CD1c-positive myeloid dendritic cell (primary cell): ENCODE data around the gene LEFTY1.

ENCODE experiments used
- DNase-seq: peaks from one replicate; pipeline ENCODE4 v3.0.0-alpha.2; 2016; ENCODE audit errors: extremely low spot score

The LEFTY1 gene

DNA sequence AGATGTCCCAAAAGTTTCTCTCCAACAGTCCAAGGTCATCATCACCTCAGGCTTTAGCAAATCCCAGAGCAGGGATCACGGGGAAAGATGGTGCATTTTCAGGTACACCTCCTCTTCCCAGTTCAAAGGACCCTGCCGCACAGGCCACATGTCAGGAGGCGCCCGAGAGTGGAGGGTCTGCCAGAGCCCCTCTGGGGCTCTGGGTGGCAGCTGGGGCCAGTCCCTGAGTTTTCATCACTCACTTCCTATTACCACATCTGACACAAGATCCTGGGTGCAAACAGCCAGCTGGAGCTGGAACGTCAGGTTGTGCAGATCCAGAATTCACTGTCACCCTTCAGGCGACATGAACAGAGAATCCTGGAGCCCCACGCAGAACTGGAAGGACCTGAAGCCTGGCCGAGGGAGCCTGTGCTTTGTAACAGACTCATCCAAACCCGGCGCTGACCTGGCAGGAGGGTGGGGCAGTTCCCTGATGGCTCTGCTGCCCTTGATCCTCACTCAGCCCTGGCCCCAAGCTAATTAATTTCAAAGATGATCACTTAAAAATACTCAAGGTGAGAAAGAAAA is 15.6 kb downstream of the LEFTY1 start:
- no peak for DNase-seq

DNA sequence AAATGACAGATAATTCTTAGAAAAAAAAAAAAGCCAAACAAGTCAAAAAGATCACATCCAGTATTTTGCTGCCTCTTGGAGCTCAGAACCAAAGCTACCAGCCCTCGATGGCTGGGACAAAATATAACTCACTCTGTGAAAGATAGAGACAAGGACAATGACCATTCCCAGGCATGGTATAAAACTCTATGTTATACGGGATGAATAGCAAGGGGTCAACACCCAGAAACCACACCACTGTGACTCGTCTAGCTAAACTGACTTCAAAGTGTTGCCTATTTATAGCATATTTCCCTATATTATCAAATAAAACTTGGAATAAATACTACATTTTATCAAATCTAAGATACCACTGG is 16.9 kb downstream of the LEFTY1 start:
- DNase-seq = no peak

DNA sequence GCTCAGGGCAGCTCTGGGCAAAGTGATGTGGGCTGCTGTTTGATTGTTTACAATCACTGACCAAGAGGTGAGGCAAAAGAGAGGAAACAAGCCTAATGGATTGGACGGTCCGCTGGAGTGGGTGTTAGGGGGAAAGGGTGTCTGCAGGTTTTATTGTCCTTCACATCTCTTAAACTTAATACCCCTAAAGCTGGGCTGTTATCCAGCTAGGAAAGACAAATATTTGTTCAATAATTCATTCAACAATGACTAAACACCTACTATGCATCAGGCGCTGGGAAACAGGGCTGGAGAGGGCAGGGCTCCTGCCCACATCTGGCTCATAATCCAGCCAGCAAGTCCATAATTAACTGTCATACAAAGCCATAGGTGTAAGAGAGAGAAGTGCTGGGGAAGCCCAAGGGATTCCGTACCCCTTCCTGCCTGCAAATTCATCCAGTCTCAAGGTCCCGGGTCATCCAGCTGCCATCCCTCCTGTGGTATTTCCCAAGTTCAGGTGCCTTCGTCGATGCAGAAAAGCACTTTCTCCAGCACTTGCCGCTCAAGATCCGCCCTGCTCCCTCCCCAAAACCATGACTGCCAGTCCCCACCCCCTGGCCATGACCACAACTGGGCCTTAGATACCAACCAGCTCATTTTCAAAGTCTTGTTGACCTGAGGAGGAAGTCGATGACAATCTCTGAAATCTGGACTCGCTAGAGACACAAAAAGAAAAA is 17.4 kb downstream of the LEFTY1 start:
- no peak for DNase-seq

DNA sequence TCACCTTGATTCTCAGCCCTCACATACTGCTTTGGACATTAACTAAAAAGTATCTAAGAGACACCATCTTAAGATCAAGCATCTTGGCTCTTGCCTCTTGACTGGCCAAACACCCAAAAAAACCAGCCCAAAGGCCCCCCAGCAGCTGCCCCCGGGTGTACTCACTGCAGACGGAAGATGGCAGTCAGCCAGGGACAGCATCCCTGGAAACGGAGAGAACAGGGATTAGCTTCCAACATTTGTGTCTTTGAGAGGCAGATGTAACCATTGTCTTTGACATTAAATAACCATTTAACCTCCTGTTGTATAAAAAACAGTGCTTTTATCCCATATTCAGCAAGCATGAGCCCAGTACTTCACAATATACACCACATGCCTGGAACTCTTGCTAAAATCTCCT is 18.0 kb downstream of the LEFTY1 start:
- DNase-seq = no peak

DNA sequence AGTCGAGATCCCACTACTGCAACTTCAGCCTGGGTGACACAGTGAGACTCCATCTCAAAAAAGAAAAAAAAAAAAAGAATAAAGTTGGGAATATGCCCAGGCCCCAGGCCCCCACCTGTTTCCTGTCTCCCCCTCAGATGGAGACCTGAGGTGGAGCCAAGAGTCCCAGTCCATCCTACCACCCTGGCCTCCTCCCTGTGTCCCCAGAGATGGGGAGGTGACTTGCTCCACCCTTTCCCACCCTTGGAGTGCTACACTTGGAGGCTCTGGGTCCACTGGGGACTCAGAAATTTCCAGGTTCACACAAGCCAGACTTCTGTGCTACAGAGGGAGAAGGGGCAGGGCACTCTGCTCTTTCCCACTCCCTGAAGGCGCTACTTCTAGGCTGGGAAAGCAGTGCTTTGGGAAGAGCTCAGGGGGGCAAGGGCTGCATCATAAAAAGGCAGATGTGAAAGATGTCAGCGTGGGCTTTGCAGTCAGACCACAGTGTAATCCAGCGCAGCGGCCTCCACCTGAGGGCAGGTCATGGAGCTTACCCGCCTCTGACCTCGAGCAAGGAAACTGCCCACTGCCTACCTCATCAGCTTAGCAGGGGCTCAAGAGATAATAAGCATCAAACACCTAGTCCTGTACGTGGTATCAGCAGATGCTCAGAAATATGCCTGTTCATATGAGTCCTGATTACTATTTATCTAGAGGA is 20.2 kb downstream of the LEFTY1 start:
- DNase-seq = no peak

DNA sequence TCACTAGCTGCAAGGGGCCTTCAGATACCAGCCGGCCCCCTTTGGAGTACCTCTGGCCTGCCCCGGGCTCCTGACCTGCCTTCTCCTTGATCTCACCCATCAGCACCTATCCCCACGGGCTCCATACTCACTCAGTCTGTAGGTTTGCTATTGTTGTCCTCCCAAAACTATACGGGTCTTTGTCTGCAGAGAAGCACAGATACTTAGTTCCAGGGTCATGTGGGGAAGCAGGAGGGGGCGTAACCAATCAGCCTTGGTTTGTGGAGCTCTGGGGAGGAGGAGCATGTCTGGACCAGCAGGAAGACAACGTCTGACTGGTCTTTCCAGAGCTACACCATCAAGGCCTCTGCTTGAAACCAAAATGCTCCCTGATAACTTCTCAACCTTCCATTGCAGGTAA is 22.0 kb downstream of the LEFTY1 start:
- no peak for DNase-seq

DNA sequence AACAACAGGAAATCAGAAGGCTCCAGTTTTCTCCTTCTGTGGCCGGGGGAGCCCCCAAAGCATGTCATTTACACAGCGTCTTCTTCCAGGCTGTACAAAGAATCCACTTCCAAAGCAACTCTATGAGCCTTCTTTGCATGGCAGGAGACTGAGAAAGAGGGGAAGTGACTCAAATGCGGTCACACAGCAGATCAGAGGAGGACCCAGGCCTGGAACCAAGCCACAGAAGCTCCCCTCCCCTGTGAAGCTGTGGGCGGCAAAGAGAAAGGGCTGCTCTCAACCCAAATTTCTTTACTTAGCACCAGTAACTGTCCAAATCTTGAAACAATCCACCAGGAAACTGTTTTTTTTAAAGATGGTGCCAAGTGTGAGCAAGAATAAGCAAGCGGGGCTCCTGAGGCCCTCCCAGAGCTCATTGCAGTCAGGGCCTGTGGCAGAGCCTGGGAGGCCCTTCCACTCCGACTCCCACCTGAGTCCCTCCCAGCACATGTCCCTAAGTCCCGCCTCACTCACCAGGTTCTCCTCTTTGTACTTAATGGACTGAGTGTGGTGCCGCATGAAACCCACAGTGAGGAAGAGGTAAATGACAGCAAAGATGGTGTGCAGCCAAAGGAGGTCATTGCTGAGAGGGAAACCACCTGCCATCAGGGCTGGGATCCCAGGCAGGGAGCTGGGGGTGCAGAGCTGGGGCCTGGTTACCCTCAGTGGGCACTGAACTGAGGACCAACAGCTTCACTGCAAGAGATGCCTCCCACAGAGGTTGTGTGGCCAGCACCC is 22.7 kb downstream of the LEFTY1 start:
- peak; percentile 77 for DNase-seq

DNA sequence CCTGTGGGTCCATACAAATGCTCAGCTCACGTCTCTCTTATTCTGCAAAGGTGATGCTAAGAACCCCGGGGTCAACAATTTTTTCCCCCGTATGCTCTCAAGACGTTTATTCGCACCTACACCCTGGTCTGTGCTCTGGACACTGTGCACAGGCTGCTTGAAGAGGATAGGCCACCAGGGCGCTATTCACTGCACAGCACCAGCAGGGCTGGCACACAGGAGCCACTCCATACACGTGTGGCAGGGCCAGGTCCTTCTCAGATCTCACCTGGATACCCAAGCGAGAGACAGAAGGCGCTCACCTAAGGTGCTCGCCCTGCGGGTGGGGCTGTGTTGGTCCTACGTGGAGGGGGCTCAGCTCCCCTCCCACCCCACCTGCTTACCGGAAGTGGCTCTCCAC is 23.4 kb downstream of the LEFTY1 start:
- no peak for DNase-seq

DNA sequence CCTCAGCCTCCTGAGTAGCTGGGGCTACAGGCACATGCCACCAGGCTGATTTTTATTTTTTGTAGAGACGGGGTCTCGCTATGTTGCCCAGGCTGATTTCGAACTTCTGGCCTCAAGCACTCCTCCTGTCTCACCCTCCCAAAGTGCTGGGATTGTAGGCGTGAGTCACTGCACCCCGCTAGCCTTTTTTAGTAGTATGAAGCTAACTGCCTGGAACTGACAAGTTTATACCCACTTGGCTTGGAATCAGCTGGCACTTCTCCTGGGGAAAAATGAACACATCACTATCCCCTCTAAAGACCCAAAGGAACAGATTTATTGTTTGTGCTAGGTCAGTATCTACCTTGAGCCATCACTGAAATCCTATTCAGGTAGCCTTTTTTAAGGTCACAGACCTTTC is 25.8 kb downstream of the LEFTY1 start:
- DNase-seq = no peak

DNA sequence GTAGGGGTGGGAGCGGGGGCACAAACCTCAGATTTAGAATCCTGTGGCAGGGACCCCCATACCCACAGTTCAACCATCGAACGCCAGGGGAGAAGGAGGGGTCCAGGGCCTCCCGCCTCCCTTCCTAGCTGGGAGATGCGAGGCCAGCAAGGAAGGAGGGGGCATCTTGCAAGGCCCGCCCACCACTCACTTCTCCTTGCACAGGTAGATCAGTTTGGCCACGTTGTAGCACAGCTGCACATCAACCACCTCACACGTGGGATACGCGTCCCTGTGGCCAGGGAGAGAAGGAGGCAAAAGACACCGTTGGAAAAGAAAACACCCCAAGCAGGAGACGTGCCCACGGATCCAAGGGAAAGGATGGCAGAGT is 26.4 kb downstream of the LEFTY1 start:
- DNase-seq = no peak

DNA sequence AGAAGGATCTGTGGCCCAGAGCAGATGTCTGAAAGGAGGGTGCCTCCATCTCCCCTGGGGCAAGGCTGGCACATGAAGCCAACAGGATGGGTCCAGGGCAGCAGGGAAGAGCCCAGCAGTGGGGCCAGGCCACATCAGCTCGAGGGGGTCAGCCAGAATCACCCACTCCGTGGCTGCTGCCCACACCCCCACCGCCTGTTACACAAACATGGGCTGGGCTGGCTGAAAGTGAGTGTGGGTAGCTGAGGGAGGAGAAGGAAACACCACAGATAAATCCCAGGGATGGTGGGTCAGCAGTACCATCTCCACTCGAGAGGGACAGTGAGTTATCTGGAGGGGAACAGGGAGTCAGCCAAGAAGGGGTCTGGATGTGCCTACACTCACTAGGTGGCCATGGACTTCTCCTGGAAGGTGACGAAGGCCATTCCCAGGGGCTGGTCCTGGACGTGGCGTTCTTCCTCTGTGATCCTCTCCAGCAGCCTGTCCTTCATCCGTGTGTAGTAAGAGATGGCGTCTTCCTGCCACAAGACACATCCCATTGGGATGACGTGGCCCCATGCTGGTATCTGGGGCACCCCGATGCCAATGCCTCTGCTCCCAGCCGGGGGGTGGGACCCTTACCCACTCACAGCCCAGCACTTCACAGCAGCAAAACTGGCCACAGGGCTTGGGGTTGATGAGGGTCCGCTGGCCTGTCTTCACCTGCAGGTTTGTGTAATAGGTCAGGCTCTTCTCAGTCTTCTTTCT is 26.9 kb downstream of the LEFTY1 start:
- no peak for DNase-seq

DNA sequence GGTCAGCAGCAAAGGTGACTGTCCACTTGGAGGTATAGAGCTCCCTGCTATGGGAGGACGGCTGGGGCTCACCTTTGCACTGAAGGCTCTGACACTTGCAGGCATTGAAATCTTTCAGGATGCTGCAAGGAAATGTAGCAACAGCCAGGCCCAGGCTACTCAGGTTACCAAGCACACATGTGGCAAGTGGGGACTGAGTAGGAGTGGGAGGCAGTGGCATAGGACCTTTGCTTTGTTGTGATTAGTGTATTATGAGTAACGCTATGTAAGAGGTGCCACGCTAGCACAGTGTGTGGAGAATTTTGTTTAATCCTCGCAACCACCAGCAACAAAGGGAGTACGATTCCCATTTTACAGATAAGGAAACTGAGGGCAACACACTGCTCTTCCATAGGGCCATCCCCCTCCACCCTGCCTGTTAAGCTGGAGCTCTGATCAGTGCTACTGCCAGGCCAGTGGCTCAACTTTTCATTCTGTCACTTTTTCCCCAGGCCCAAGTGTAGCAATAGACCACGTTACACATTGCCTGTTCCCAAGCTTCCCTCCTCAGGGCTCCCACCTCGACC is 28.0 kb downstream of the LEFTY1 start:
- no peak for DNase-seq

DNA sequence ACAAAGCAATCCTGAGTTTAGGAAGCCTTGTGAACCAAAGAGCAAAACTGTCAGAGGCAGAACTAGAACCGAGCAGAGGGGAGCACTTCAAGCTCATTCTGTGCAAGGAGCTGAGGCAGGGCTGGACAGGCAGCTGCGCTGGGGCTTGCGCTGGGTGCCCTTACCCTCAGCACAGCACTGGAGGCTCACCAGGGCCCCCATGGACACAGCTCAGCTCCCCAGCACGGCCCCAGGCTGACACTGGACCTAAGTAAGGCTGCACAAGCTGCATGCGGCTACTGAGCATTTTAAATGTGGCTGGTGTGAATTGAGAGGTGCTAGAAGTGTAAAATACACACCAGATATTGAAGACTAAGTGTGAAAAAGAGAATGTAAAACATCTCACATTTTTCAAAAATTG is 28.8 kb downstream of the LEFTY1 start:
- DNase-seq = no peak

DNA sequence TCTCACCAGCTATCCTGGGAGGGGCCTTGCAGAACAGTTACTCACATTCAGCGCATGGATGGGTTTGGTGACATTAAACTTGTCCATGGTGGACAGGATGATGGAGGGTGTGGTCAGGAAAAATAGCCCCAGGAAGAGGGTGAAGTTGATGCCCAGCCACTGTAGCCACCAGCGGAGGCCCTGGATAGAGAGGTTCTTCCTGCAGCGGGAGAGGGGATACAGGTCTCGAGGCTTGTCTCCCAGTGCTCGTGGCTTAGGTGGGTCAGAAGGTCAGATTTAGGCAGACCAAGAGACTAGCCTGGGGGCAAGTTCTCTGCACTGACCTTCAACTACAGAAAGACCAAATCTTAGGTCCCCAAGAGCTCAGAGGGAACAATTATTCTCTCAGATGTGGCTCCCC is 29.8 kb downstream of the LEFTY1 start:
- DNase-seq = no peak

DNA sequence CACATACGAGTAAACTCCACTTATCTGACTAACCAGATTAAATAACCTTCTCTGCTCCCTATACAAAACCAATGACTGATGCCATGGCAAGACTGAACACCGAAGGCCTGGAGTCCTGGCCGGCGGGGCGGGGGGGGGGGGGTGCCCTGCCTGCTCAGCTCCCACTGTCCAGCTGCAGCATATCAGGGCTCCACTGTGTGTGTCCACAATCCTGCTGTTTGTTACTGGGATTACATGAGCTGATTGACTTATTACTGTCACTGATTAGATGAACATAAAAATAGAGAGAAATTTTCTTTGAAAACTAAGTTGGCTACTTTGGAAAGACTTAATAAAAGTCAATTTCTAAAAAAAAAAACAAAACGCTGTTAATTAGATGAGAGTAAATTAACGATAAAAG is 31.7 kb downstream of the LEFTY1 start:
- DNase-seq = no peak

DNA sequence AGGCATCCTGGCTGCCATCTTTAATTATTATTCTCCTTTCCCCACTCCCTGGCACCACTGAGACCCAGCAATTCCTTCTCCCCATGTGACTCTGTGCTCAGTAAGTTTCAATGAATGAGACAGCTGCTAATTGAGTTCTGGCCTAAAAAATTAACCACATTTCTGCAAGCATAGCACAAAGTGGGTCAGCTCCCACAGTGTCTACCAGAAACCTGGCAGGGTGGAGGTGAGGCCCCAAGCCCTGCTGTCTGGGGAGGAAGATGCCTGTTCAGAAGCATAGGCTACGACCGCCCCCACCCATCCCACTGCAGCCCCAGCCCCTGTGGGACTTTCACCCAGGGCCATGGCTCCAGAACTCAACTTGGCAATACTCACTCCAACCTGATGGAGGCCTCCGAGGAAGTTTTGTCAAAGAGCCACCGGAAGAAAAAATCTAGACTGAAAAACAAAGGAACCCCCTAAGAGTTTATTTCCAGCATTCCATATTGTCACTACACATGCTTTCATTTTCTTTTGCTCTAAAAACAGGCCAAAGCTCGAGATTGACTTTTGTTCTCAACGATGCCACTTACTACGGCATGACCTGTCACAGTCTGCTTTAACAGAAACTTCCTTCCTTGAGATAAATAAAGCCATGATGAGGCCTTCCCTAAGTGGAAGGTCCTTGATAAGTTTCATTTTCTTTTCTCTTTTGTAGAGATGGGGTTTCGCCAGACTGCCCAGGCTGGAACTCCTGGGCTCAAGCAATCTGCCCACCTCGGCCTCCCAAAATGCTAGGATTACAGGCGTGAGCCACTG is 33.2 kb downstream of the LEFTY1 start:
- no peak for DNase-seq

DNA sequence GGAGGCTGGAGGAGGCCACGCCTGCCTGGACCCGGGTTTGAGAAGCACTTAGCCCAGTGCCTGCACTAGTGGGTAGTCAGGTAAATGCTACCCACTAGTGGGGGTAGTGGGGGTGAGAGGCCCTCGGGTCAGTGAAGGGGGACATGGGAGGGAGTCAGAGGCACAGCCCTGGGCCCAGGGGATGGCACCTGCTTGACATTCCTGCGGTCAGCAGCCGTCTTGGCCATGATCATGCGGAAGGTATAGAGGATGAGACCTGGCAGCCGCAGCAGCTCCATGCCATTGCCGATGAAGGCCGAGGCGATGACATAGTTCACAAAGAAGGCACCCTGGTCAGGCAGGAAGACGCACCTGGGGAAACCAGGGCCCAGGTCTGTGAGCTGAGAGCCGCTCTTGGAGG is 35.5 kb downstream of the LEFTY1 start:
- no peak for DNase-seq

DNA sequence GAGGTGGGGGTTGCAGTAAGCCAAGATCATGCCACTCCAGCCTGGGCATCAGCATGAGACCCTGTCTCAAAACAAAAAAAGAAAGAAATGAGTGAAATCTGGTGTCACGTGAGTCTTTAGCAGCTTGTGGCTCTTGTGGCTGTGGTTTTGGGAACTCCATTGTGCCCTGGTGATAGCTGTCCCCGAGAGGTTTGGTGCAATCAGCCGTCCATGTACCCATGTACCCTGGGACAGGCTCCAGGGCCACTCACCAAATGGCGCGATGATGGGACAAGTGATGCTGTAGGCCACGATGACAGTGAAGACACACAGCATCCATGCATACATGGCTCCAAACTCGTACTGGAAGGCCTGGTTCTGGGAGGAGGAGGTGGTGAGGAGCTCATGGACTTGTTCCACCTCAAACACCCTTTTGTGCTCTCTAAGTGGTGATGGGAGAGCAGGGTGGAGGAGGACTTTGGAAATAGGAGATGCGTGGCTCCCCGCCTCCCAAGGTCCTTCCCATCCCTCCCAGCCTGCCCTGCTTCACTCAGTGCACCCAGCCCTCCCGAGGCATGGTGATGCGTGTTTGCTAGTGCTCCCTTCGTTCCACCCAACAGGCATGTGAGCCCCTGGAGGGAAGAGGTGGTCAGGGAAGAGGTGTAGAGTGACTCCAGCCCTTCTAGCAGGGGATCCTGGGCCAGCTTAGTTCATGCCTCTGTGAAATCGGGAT is 36.4 kb downstream of the LEFTY1 start:
- no peak for DNase-seq

DNA sequence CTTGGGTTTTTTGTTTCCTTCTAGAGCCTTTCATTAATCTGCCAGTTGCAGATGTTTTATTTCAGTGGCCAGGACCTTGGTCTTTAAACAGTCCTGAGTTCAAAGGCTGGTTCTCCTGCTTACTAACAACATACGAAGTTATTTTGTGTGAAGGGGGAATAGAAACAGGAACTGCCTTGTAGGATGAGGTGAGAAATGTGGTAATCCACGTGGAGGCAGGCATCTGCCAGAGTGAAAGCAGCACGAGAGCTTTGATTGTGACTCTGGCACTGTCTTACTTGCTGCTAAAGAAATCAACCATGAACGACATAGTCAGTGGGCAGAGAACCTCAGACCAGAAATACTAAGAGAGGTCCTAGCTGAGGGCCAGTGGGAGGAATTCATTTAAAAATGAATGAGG is 37.1 kb downstream of the LEFTY1 start:
- DNase-seq = peak; percentile 47

DNA sequence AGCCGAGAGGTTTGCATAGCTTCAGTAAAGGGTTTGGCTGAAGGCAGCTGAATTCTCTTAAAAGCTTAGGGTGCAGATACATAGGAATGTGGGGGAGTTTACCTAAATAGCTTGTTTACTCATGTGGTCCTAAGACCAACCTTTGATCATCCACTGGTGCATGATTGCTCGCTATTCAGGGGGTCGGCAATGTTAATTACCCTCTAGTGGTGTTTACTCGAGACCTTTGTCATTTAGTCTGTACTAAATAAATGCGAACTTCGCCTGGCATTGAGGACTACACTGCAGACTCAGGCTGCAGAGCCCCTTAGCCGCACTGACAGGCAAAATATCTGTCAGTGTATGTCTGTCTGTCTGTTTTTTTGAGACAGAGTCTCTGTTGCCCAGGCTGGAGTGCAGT is 38.6 kb downstream of the LEFTY1 start:
- DNase-seq = no peak
